GM21786 (cell line): Measurements from ENCODE around the gene BBS2.

Experiments used
- ATAC-seq: cut with Tn5 transposase; IDR thresholded peaks from one replicate; pipeline ENCODE4 v1.9.1; 2021; ENCODE audit not compliant: unreplicated experiment

BBS2 gene

DNA sequence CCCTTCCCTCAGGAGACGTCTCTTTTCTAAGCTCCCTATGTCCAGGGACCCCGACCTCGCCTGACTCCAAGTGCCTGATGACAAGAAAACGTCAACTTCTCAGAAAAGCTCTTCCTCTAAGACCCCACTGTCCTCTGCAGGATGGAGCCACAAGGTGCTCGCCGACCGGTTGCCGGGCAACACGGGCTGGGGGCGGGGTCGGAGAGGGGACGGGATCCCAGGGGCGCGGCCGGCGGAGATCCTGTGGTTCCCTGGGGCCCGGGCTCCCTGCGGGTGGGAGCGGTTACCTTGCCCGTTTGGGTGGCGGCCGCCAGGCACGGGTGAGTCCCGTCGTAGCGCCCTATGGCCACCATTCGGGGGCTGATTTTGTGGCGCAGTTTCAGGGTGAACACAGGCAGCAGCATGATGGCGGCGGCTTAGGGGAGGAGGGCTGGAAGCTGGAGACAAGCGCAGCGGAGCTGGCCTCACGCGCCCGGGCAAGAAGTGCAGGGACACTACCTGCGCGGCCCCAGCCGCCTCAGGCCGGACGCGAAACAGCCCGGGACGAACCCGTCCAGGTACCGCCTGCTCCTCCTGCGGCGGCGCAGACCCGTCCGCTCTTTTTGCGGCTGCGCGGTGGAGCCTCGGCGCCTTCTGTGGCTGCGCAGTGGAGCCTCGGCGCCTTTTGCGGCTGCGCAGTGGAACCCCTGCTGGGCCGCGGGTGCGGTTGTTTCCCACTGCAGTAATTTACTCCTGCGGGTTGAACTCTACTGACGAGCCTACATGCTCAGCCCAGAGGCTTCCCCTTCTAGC is at the start of gene BBS2:
Gene BBS2 (minus strand): TSS at position 566 of the 792 bp plus-strand sequence. CDS start 162 bp downstream, at position 404.
- peak; percentile 83 for ATAC-seq

DNA sequence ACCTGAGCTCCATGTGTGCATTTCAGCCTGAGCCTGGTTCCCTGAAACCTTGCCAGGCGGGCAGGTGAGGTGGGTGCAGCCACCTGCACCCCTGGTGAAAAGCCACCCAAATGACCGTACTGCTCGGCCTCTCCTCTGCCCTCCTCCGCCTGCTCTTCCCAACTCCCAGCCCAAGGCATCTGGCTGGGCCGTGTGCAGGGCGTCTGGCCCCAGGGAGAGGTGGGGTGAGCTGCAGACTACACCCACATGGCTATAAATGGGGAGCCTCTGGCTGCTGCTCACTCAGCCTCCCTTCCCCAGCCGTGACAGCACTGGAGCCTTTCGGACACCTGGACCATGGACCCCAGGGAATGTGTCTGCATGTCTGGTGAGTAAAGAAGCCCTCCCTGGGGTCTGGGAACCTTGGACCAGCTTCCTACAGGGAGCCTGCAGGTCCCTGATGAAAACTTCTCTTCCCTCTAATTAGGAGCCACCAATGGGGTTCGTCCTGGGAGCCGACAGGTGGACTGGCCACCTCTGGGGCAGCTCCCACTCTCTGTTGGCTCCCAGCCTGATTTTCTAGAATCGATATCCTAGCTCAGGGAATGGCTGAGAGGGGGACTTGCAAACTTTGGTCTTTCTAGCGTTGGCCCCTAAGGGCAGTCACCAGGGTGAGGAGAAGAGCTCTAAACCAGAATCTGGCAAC is 45.1 kb upstream of the BBS2 start, which contains the start of gene MT4:
Gene MT4 (plus strand): TSS at position 281 of the 685 bp plus-strand sequence. CDS start 56 bp downstream, at position 337.
- ATAC-seq, result no peak

GRCh38 chr16:56561126-56561525 is 41.3 kb upstream of the BBS2 start:
- ATAC-seq, result no peak

GRCh38 chr16:56560447-56560846 is 40.6 kb upstream of the BBS2 start:
- ATAC-seq, result no peak

DNA sequence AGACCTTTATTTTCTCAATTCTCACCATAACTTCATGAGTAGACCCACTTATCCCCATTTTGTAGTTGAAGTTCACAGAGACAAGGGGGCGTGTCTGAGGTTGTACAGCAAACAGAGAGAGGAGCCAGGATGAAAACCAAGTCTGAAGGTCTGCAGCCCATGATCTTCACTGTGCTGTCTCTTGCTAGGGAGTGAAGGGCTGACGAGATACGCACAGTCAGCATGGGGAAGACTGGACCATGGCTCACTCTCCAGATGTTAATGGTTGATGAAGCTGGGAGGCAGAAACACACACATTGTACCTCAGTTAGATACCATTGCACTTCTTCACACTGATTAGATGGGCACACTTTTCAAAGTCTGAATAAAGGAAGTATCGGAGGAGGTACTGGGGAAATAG is 39.3 kb upstream of the BBS2 start:
- ATAC-seq, result no peak

DNA sequence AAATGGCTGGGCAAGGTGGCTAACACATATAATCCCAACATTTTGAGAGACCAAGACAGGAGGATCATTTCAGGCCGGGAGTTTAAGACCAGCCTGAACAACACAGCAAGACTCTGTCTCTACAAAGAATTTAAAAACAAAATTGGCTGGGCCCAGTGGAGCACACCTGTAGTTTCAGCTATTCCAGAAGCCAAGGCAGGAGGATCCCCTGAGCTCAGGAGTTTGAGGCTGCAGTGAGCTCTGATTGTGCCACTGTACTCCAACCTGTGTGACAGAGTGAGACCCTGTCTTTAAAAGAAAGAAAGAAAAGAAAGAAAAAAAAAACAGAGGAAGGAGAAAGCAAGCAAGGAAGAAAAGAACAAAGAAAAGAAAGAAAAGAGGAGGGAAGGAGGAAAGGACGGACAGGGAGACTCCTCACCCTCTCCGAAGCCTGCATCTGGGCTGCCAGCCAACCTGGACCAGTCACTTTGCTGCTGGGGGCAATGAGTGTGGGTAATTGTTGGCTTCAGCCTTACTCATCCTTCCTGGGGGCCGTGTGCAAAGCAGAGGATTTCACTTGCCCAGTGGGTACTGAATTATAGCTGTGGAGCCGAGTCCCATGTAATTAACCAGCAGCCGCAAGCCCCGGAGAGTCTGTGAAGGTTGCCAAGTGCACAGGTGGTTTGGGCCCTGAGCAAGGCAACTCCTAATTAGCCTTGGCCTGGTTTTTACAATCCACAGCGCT is 38.4 kb upstream of the BBS2 start:
- no peak for ATAC-seq

DNA sequence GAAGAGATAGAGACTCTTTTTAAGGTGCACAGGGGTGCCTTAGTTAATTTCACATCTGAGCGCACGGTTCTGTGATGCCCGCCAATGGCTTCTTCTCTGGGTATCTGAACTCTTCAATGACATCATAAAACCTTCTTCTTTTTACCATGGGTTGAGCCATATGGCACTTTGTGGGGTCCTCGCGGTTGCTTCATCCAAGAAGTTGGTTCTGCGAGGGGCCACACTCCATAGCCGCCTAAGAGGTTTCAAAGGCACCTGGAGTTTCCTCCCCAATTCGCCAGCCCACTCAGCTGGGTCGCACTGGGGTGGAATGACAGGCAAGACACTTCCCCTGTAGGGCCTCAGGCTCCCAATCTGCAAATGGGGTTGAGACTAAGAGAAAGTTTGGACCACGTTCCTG is 34.6 kb upstream of the BBS2 start:
- no peak for ATAC-seq

- ATAC-seq, result no peak
Measured at GRCh38 chr16:56551796-56552738, 32.2 kb upstream of the BBS2 start.

DNA sequence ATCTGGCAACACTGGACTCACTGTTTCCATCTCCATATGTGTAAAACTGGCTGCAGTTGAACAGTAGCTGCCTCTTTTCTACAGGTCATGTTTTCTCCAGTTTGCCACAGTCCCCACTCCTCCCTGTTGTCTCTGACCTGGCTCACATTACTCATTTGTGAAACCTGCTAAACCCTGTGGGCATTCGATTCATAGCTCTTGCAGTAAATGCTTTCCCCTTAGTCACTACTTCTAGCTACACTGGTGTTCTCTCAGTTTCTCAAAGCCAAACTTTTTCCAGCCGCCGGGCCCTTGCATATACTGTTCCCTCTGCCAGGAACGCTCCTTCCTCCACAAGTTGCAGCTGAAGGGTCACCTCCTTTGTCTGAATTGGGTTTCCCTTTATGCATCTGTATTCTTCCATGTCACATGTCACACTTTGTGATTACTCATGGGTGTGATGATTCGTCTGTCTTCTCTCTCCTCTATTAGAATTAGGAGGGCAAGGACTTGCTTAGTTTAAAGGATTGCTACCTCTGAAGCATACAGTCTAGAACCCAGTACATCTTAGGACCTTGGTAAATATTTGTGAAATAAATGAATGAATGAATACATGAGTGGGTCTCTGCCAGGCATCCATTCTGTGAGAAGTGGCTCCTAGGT is 30.0 kb upstream of the BBS2 start:
- no peak for ATAC-seq

GRCh38 chr16:56549161-56549560 is 29.3 kb upstream of the BBS2 start:
- ATAC-seq, result no peak

- no peak for ATAC-seq
Measured at GRCh38 chr16:56547949-56548567, 28.2 kb upstream of the BBS2 start.

DNA sequence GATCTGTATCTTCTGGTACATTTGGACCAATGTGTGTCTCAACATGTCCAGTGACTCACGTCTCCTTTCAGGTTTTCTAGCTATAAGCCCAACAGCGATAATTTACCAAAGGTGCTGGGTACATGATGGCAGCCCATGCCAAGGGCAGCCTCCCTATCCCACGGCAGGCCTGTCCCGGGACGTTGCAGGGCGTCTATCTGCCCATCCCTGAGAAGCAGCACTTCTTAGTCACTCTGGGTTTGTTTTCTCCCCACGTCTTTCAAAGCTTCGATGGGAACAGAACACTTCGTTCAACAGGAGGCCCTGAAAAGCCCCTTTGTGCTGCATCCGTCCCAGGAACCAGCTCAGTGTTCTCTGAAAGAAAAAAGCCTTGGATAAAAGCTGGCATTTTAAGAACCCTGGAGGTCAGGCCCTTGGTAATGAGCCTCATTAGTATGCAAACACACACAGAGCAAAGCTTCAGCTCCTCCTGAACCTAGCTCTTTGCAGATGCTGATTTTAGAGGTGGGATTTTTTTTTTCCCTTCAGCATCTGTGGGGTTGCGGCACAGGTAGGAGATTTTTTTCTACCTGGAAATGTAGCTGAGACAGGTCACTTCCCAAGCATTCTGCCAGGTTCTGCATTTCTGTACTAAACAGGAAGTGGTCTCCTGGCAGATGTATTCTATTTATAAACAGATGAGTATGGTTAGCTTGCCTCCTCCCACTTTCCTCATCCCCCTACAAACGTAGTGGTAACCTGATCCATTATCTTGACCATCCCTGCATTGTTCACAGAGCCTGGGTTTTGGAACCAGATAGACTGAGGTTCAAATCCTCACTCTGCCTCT is 27.5 kb upstream of the BBS2 start:
- ATAC-seq, result no peak

DNA sequence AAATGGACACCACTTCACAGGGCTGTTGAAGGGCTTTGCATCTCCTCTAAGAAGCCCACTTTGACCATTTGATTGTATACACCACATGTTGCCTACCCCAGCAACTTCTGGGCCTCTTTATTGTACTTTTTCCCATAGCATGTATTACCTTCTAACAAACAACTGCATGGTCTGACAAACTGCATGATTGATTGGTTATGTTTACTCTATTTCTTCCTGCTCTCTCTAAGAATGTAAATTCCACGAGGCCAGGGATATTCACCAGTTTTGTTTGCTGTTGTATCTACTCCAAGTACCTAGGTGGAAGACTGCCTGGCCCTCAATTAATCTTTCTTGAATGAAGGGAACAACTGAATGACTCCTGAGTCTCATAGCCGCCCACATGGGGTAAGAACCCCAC is 22.2 kb upstream of the BBS2 start:
- no peak for ATAC-seq

GRCh38 chr16:56539656-56540055 is 19.8 kb upstream of the BBS2 start:
- ATAC-seq, result no peak

DNA sequence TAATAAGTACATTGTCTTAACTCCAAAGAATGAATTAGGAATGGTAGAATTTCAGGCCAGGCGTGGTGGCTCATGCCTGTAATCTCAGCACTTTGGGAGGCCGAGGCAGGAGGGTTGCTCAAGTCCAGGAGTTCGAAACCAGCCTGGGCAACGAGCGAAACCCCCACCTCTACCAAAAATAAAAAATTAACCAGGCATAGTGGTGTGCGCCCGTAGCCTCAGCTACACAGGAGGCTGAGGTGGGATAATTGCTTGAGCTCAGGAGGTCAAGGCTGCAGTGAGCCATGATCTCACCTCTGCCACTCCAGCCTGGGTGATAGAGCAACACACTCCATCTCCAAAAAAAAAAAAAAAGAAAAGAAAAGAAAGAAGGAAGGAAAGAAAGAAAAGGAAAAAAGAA is 18.5 kb upstream of the BBS2 start:
- no peak for ATAC-seq

DNA sequence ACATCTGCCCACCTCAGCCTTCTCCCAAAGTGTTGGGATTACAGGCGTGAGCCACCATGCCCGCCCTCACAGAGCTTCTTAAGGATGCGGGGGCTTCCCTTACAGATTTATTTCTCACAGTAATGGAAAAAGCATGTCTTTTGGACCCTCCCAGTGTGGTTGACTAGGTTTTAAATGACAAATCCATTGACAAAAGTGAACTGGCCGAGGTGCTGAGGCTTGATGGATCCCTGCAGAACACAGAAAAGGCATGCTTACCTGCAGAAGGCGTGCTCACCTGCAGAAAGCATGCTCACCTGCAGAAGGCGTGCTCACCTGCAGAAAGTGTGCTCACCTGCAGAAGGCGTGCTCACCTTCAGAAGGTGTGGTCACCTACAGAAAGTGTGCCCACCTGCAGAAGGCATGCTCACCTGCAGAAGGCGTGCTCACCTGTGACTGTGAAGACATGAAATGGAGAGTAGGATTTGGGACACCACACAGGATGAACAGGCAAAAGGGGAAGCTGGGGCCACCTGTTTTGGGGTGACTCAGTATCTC is 15.1 kb upstream of the BBS2 start:
- no peak for ATAC-seq

DNA sequence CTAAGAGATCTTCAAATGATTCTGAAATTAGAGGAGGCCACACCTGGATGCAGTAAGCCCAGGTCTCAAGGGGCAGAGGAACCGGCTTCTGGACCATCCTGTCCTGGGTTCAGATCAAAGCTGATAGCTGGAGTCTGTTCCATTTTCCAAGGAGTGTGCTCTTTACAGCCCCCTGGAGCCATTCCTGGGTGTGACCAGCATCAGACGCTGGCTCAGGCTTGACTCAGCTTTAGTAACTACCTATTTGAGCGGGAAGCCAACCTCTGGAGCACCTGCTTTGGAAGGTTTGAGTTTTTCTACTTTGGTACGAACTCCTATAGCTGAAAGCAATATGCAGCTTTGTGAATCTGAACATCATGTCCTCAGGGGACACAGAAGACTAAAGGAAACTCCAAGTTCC is 12.9 kb upstream of the BBS2 start:
- ATAC-seq, result no peak

DNA sequence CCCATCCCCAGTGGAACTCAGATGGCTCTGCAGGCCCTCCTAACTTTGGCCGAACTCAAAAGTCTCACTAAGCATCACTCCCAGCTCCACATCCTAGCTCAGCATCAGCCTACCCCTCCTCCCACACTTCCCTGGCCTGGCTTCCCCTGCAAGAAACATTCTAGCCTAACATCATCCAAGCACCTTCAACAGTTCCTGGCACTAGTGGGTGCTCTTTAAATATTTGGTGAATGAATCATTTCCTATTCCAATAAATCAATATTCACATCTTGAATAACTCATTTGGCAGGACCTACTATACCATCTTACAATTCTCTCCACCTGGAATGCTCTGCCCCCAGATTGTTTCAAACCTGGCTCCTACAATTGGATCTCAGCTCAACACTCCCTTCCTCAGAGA is 11.0 kb upstream of the BBS2 start:
- no peak for ATAC-seq

DNA sequence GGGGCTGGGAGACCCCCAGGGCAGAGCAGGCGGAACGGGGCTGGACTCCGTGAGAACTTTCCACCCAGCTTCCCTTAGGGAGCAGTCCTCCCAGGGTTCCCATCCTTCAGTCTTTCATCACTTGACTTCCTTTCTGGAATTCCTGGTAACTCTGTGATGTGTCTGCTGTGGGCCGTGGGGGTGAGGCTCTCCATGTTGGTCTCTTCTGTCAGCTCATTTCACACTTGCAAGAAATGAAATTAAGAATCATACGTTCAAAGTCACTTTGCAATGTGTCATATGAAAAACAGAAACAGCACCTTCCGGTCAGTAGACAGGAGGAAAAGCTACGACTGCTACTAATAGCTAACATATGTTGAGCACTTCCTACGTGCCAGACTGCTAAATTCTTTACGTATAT is 5.4 kb upstream of the BBS2 start:
- ATAC-seq, result no peak
